ENCODE results near the gene CMAS.

- TF ChIP-seq CTCF (conservative IDR thresholded peaks at IDR 0.05; ENCODE audit: low read depth, low read length) (no peak), EZH2 (IDR thresholded peaks at IDR 0.05; ENCODE audit: borderline replicate concordance, low read depth, low read length, poor library complexity, severe bottlenecking) (no peak)
Observed at GRCh38 chr12:22034709-22035506, 11.1 kb upstream of the CMAS start.
